Activated effector memory CD4-positive, alpha-beta T cell treated with anti-CD3 and anti-CD28 coated beads, Interleukin-2, amount 50 U/mL, for 16 hours (primary cell): ENCODE data around the gene PSAPL1.

Experiments
- DNase-seq: peaks from one replicate; pipeline ENCODE4 v3.0.0-alpha.2; 2020

Gene PSAPL1

DNA sequence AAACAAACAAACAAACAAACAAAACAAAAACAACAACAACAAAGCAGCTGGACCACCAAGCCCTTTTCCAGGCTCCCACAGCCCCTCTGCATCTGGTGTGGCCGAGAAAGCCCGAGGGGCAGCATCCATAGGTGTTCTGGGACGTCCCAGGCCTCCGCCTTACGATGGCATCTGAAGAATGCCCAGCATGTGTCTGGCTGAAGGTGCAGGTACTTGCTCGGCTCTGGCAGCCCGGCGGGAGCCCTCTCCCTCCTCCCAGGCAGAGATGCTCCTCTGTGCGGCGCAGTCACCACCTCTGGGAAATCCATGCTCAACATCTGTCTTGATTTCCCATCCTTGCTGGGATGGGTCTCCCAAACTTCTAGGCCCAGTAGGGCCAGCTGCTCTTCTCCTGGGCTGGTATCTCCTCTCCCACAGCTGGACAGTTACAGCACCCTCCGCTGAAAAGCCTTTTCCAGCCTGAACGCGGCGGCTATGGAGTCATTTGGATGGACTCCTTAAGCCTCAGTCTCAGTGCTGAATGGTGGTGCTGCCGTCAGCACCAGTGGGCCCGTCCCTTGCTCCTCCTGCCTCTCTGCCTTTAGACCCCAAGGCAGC lies 4.3 kb downstream of the PSAPL1 start:
- peak; percentile 25 for DNase-seq

DNA sequence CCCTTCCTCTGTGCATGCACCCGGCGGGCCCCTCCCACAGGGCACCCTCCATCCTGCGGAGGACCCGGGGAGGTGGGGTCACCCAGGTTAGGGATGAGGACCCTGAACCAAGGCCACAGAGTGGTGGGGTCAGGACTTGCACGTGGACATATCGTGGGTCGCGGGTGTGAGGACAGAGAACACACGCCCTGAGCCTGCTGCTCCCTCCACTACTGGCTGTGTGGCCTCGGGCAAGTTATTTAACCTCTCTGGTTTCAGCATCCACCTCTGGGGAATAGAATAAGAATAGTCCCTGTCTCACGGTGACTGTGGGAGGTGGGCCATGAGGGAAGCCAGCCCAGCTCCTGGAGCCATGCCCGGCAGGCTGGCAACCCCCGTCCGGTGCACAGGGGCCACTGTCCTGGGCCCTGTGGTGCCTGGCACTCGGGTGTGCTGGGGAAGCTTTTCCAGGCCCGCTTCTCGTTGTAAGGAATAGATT lies 5.1 kb downstream of the PSAPL1 start:
- DNase-seq: peak; percentile 50

DNA sequence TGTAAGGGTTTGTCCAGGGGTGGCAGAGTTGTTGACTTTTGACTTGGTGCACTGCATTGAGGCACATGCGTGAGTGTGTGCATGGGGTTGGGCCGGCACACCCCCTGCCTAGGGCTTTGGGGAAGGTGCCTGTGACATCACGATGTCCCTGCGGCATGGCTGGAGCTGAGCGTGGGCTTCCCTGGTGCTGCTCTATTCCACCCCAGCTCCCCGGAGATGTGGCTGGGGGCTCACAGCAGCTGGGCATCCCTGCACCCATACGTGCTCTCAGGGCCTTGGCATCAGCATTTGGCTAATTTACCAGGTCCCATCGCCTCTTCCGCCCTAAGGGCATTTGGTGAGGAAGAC lies 5.7 kb downstream of the PSAPL1 start:
- peak; percentile 38 for DNase-seq

- DNase-seq: peak; percentile 38
These were observed 6.3 kb downstream of the PSAPL1 start for GRCh38 chr4:7428261-7429068.

- peak; percentile 50 for DNase-seq
These were observed 6.9 kb downstream of the PSAPL1 start for GRCh38 chr4:7427831-7428260.

DNA sequence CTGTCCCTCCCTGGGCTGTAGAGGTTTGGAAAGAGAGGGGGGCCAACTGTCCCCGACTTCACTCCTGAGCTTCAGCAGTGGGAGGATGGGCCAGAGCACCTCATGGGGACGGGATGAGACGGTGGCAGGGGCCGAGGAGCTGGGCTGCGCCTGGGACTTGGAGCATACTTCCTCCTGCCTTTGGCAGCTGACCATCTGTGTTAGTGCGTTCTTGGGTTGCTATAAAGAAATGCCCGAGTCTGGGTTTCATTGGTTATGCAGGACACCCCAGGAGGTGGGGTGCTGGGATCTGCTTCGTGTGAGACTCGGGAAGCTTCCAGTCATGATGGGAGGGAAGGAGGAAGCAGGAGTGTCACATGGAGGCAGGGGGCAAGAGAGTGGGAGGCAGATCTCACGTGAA lies 7.4 kb downstream of the PSAPL1 start:
- DNase-seq: peak; percentile 38

DNA sequence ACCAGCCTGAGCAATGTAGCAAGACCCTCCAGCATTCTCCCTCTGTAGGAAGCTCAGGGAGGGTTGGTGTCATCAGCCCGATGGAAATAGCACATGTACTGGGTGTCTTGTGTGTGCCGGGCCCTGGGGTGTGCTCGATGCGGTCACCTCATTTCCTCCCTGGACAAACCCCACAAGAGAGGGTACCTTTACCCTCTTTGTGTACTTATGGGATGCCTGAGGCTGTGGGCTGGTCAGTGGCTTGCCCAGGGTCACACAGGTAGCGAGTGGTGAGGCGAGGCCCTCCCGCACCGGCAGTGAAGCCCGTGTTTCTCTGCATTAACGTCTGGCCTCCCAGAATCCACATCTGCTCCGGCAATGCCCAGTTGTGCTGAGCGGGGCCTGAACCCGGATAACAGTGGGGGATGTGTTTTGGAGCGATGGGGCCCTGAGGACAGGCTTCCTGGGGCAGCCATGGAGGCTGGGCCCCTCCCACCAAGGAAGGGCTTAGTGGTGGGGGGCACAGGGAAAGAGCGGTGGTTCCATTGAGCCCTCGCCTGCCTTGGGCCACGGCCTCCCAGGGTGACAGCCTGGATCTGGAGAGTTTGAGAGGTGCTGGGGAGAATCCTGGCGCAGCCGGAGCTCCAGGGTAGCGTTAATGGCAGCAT lies 8.1 kb downstream of the PSAPL1 start:
- DNase-seq: peak; percentile 37

- DNase-seq: peak; percentile 43
These were observed 8.9 kb downstream of the PSAPL1 start for GRCh38 chr4:7425591-7426468.

DNA sequence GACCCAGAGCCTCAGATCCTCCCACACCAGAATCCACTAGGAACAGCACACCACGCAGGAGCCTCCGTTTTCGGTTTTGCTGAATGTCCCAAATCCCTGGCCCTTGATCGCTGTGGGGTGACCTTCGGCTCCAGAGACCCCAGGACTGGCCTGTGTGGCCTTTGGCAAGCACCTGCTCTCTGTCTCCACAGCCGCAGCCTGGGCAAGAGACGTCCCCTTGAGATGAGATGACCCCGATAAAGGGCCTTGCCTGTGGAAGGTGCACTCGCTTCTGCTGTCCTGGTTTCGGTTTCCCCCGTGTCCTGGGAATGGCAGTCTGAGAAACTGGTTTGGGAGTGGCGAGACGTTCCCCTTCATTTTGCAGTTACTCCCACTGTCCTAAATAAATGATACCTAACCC lies 9.6 kb downstream of the PSAPL1 start:
- DNase-seq: peak; percentile 38

- DNase-seq: peak; percentile 39
These were observed 10.1 kb downstream of the PSAPL1 start for GRCh38 chr4:7424553-7425111.

GRCh38 chr4:7423801-7424552 lies 10.8 kb downstream of the PSAPL1 start:
- DNase-seq: peak; percentile 38

GRCh38 chr4:7423391-7423790 lies 11.3 kb downstream of the PSAPL1 start:
- peak; percentile 16 for DNase-seq

GRCh38 chr4:7422898-7423180 lies 11.9 kb downstream of the PSAPL1 start:
- peak; percentile 12 for DNase-seq

DNA sequence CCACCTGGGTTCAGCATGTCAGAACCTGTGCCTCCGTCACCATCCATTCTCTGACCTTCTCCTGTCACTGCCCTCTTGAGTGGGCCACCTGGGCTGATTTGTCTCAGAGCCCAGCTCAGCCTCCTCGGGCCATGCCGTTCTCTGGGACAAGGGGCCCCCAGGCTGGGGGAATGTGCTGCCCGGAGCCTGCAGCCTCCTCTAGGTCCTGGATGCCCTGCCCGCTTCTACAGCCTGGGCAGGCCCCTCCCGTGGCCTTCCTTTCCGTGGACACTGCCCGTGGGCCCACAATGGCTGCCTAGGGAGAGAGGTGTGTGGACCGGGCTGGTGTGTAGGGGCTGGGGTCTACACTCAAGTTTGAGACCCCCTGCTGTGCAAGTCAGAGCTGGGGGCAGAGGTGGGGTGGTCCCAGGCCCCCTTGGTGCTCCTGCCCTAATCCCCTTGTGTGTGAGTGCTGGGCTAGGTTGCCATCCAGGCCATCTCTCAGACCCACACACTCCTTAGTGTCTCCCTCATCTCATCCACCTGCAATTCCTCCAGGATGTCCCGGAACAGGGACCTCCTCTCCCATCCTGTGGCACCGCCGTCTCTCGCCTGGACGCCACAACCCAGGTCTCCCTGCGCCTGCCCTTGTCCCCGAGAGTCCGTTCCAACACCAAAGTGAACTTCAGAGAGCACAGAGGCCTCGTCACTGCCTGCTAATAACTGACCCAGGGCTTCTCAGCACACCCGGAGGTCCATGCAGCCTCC lies 12.4 kb downstream of the PSAPL1 start:
- DNase-seq: peak; percentile 41

- DNase-seq: peak; percentile 33
These were observed 13.2 kb downstream of the PSAPL1 start for GRCh38 chr4:7421356-7422150.

GRCh38 chr4:7420661-7421040 lies 14.1 kb downstream of the PSAPL1 start:
- peak; percentile 54 for DNase-seq

GRCh38 chr4:7419961-7420660 lies 14.6 kb downstream of the PSAPL1 start:
- DNase-seq: peak; percentile 24

- DNase-seq: peak; percentile 37
These were observed 16.4 kb downstream of the PSAPL1 start for GRCh38 chr4:7418131-7418943.

DNA sequence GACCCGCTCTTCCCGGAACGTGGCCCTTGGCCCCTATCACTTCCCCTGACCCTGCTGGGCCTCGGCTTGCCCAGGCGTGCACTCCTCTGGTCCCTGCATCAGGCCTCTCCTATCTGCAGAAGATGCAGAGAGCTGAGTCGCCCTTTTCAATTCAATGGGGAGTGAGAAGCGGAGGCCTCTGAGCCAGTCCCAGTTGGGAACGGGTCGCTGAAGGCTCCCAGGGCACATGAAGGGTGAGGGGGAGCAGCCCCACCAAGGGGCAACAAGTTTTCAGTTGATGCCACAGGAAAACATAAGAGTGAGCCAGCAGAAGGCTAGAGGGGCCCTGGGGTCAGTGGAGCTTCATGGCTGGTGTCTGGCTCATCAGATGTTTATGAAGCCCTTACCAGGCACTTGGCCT lies 17.1 kb downstream of the PSAPL1 start:
- DNase-seq: peak; percentile 24
